ENCODE results near the gene CNTN1.

CNTN1 gene

DNA sequence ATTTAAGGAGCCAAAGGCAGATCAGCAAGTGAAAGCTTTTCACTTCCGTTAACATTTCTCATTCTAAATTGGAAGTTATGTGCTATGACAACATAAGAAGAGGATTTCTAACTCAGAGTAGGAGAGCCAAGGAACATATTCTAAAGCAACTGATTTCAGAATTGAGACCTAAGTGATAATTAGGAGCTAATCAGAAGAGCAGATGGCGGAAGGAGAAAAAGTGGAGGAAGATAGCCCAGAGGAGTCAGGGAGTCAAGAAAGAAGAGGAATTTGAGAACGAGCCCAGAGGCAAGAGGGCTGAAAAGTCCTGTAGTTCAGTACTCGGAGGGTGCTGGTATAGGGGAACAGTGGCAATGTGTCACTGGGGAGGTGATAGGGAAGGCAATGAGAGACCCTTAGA lies 162.4 kb downstream of the CNTN1 start:
- no peak overlapping the region for H3K4me3 ChIP-seq (ENCODE audit: low read depth in 1 of 2, low read length in 2 of 2)
- H3K27me3 ChIP-seq (ENCODE audit: low read depth, low read length): no peaks in the 10 kb centered on the region
- H3K4me1 ChIP-seq (ENCODE audit: control insufficient read depth in 1 of 2, insufficient read depth in 2 of 2, low read length in 2 of 2): no peaks in the 10 kb centered on the region
- no peak overlapping the region for H3K27ac ChIP-seq (ENCODE audit: low read length)
- H3K9me3 ChIP-seq (ENCODE audit: control insufficient read depth in 1 of 2, low read length in 2 of 2): no peaks in the 10 kb centered on the region
- no peaks in the 10 kb centered on the region for H3K36me3 ChIP-seq (ENCODE audit: control insufficient read depth in 1 of 2, insufficient read depth in 2 of 2, low read length in 2 of 2)

DNA sequence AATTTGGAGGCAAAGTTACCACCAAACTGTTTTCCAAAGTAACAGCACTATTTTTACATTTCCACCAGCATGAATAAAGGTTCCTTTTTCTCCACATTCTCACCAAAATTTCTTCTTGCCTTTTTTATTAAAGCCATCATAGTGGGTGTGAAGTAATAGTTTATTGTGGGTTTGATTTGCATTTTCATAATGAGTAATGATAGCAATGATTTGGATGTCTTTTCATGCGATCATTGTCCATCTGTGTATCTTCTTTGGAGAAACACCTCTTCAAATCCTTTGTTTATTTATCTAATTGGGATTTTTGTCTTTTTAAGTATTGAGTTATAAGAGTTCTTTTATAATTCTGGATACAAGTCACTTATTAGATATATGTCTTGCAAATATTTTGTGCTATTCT lies 172.7 kb downstream of the CNTN1 start:
- no peak overlapping the region for H3K4me3 ChIP-seq (ENCODE audit: low read depth in 1 of 2, low read length in 2 of 2)
- no peak overlapping the region for H3K27ac ChIP-seq (ENCODE audit: low read length)
- H3K27me3 ChIP-seq (ENCODE audit: low read depth, low read length): no peaks in the 10 kb centered on the region
- no peaks in the 10 kb centered on the region for H3K4me1 ChIP-seq (ENCODE audit: control insufficient read depth in 1 of 2, insufficient read depth in 2 of 2, low read length in 2 of 2)
- no peaks in the 10 kb centered on the region for H3K9me3 ChIP-seq (ENCODE audit: control insufficient read depth in 1 of 2, low read length in 2 of 2)
- H3K36me3 ChIP-seq (ENCODE audit: control insufficient read depth in 1 of 2, insufficient read depth in 2 of 2, low read length in 2 of 2): no peaks in the 10 kb centered on the region

DNA sequence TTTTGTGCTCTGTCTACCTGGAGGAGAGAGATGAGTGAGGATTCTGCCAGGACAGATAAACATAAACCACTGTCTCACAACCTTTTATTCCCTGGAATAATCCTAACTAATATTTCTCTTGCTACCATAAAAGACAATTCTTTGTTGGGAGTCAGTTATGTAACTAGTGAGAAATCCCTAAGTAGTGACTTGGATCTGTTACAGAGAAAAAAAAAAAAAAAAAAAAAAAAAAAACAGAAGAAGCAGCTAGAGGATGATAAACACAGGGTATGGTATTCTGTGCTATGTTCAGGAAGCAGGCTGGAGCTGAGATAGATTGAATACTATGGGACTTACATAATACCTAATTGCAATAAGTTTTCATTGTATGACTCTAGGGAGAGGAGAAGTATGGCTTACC lies 178.7 kb downstream of the CNTN1 start:
- H3K4me1 ChIP-seq (ENCODE audit: control insufficient read depth in 1 of 2, insufficient read depth in 2 of 2, low read length in 2 of 2): no peaks in the 10 kb centered on the region
- H3K36me3 ChIP-seq (ENCODE audit: control insufficient read depth in 1 of 2, insufficient read depth in 2 of 2, low read length in 2 of 2): no peaks in the 10 kb centered on the region
- no peak overlapping the region for H3K27ac ChIP-seq (ENCODE audit: low read length)
- H3K4me3 ChIP-seq (ENCODE audit: low read depth in 1 of 2, low read length in 2 of 2): no peak overlapping the region
- H3K27me3 ChIP-seq (ENCODE audit: low read depth, low read length): no peaks in the 10 kb centered on the region
- H3K9me3 ChIP-seq (ENCODE audit: control insufficient read depth in 1 of 2, low read length in 2 of 2): no peaks in the 10 kb centered on the region

DNA sequence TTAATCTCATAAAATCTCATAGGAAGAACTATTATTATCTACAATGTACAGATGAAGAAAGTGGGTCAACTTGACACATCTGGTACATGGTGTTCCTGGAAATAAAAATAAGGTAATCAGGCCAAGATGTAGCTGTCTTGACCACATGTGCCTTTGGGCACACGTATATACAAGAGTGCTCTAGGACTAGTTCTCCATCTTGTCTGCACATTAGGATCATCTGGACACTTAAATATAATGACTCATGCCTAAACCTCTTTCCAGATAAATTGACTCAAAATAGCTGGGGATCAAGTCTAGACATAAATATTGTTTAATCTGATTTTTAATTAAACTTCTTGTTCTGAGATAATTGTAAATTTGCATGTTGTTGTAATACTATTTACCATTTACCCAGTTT lies 182.6 kb downstream of the CNTN1 start:
- no peaks in the 10 kb centered on the region for H3K9me3 ChIP-seq (ENCODE audit: control insufficient read depth in 1 of 2, low read length in 2 of 2)
- no peaks in the 10 kb centered on the region for H3K4me1 ChIP-seq (ENCODE audit: control insufficient read depth in 1 of 2, insufficient read depth in 2 of 2, low read length in 2 of 2)
- H3K36me3 ChIP-seq (ENCODE audit: control insufficient read depth in 1 of 2, insufficient read depth in 2 of 2, low read length in 2 of 2): no peaks in the 10 kb centered on the region
- H3K27me3 ChIP-seq (ENCODE audit: low read depth, low read length): no peaks in the 10 kb centered on the region
- no peak overlapping the region for H3K27ac ChIP-seq (ENCODE audit: low read length)
- H3K4me3 ChIP-seq (ENCODE audit: low read depth in 1 of 2, low read length in 2 of 2): no peak overlapping the region

DNA sequence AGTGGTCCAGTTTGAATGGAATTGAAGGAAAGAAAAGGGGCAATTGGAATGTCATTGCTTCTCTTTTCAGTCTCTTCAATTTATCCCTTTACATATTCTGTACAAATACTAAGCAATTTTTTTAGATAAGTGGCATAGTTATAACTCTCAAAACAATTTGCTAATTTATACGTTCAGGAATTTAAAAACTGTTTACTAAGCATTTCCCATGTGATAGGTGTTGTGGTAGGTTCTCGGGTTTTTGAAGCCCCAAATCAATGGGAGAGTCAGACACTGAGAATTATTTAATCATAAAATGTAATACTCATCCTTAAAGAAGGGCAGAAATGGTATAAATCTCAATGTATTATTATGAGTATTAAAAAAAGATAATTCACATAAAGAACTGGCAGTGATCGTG lies 197.1 kb downstream of the CNTN1 start:
- Histone ChIP-seq H3K4me1 (ENCODE audit: control insufficient read depth in 1 of 2, insufficient read depth in 2 of 2, low read length in 2 of 2) (no peaks in the 10 kb centered on the region), H3K9me3 (ENCODE audit: control insufficient read depth in 1 of 2, low read length in 2 of 2) (no peaks in the 10 kb centered on the region)

DNA sequence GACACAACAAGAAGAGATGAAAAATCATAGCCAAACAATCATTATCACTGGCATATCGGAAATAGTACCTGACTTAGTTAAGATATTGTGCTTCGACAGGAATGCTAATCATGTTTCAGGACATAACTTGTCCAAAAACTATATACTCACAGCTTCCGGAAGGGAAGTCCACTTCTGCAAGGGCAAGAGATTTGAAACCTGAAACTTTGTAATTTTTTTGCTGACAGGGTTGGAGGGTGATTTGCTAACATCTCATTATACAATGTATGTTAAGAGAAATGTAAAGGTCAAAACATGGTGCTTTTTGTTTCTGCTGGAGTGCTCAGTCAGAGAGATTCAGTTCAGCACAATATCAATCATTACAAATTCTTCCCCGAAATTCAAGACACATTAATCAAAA lies 200.3 kb downstream of the CNTN1 start:
- no peaks in the 10 kb centered on the region for H3K9me3 ChIP-seq (ENCODE audit: control insufficient read depth in 1 of 2, low read length in 2 of 2)
- H3K27me3 ChIP-seq (ENCODE audit: low read depth, low read length): no peaks in the 10 kb centered on the region
- no peaks in the 10 kb centered on the region for H3K36me3 ChIP-seq (ENCODE audit: control insufficient read depth in 1 of 2, insufficient read depth in 2 of 2, low read length in 2 of 2)
- H3K4me1 ChIP-seq (ENCODE audit: control insufficient read depth in 1 of 2, insufficient read depth in 2 of 2, low read length in 2 of 2): no peaks in the 10 kb centered on the region
- no peak overlapping the region for H3K27ac ChIP-seq (ENCODE audit: low read length)
- H3K4me3 ChIP-seq (ENCODE audit: low read depth in 1 of 2, low read length in 2 of 2): no peak overlapping the region

More for the DNA sequence above, 197.1 kb downstream of the CNTN1 start:
- Histone ChIP-seq H3K27me3 (ENCODE audit: low read depth, low read length) (no peaks in the 10 kb centered on the region), H3K4me3 (ENCODE audit: low read depth in 1 of 2, low read length in 2 of 2) (no peak overlapping the region), H3K27ac (ENCODE audit: low read length) (no peak overlapping the region), H3K36me3 (ENCODE audit: control insufficient read depth in 1 of 2, insufficient read depth in 2 of 2, low read length in 2 of 2) (no peaks in the 10 kb centered on the region)

DNA sequence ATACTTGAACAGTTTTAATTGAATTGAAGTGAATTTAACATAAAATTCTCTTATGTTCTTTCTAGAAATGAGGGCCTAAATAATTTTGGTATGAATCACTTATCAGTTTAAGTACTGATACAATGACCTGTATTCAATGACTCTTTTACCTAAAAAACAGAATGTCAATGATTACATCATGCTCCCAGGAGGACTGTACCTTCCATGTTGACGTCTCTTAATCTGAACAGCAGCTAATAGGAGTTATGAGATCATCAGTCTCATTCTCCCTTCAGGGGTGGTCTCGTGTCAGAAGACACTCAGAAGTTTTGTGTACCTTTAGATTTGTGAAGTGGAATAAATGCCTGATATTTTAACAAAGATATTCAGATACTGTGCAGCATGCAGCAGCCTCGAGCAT lies 206.3 kb downstream of the CNTN1 start:
- Histone ChIP-seq H3K27me3 (ENCODE audit: low read depth, low read length) (no peaks in the 10 kb centered on the region), H3K4me1 (ENCODE audit: control insufficient read depth in 1 of 2, insufficient read depth in 2 of 2, low read length in 2 of 2) (no peaks in the 10 kb centered on the region), H3K27ac (ENCODE audit: low read length) (no peak overlapping the region), H3K9me3 (ENCODE audit: control insufficient read depth in 1 of 2, low read length in 2 of 2) (no peaks in the 10 kb centered on the region), H3K36me3 (ENCODE audit: control insufficient read depth in 1 of 2, insufficient read depth in 2 of 2, low read length in 2 of 2) (no peaks in the 10 kb centered on the region), H3K4me3 (ENCODE audit: low read depth in 1 of 2, low read length in 2 of 2) (no peak overlapping the region)

DNA sequence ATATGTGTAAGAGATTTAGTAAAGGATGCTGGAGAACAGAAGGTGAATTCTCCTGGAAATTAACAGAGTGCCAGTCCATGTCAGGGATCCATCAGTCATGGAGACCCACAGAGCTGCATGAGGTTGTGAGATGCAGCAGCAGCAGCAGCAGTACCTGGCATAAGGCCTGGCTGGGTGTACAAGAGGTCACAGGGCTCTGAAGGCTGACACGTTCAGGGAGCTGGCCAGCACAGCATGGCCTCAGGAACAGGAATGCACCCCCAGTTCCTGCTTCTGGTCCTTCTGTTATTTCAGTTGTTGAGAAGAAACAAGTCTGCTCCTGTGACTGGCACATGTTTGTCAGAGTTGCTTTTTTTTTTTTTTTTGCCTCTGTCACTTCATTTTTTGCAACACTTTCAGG lies 210.8 kb downstream of the CNTN1 start:
- Histone ChIP-seq H3K4me3 (ENCODE audit: low read depth in 1 of 2, low read length in 2 of 2) (no peak overlapping the region), H3K27me3 (ENCODE audit: low read depth, low read length) (no peaks in the 10 kb centered on the region), H3K9me3 (ENCODE audit: control insufficient read depth in 1 of 2, low read length in 2 of 2) (no peaks in the 10 kb centered on the region), H3K4me1 (ENCODE audit: control insufficient read depth in 1 of 2, insufficient read depth in 2 of 2, low read length in 2 of 2) (no peaks in the 10 kb centered on the region), H3K27ac (ENCODE audit: low read length) (no peak overlapping the region), H3K36me3 (ENCODE audit: control insufficient read depth in 1 of 2, insufficient read depth in 2 of 2, low read length in 2 of 2) (no peaks in the 10 kb centered on the region)

DNA sequence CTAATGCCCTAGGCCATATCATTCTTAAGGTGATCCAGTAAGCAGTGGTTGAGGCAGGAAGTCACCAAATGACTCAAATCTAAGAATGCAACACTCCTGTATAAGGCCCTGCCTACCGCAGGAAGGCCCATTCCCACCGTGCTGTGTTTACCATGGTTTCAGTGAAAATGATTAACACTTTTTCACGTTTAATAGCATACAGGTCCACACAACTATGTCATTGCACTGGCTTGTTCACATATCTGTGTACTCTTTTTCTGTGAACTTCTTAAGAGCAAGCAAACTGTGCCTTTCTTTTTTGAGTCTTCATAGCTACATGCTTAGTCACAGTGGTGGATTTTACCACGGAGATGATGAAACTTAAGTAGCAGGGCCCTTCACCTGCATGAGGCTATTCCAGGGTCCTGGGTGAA lies 214.9 kb downstream of the CNTN1 start:
- no peaks in the 10 kb centered on the region for H3K36me3 ChIP-seq (ENCODE audit: control insufficient read depth in 1 of 2, insufficient read depth in 2 of 2, low read length in 2 of 2)
- no peaks in the 10 kb centered on the region for H3K4me1 ChIP-seq (ENCODE audit: control insufficient read depth in 1 of 2, insufficient read depth in 2 of 2, low read length in 2 of 2)
- H3K27ac ChIP-seq (ENCODE audit: low read length): no peak overlapping the region
- H3K4me3 ChIP-seq (ENCODE audit: low read depth in 1 of 2, low read length in 2 of 2): no peak overlapping the region
- H3K9me3 ChIP-seq (ENCODE audit: control insufficient read depth in 1 of 2, low read length in 2 of 2): no peaks in the 10 kb centered on the region
- no peaks in the 10 kb centered on the region for H3K27me3 ChIP-seq (ENCODE audit: low read depth, low read length)

DNA sequence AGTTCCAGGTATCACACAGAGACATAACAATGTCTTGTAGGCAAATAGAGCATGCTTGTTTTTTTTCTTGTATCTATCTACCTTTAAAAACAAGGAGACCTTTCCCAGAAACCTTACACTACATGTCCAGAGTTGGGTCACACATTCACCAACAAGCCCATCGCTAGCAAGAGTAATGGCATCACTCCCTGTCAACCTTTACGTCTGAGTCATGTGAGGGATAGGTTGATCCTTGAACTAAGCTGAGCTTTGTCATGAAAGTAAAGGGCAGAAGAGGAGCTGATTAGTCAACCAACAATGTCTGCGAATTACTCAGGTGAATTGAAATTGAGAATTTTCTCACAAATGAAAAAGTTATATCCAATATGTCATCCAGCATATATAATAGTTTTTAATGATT lies 219.4 kb downstream of the CNTN1 start:
- H3K4me1 ChIP-seq (ENCODE audit: control insufficient read depth in 1 of 2, insufficient read depth in 2 of 2, low read length in 2 of 2): no peaks in the 10 kb centered on the region
- no peak overlapping the region for H3K27ac ChIP-seq (ENCODE audit: low read length)
- no peaks in the 10 kb centered on the region for H3K9me3 ChIP-seq (ENCODE audit: control insufficient read depth in 1 of 2, low read length in 2 of 2)
- no peaks in the 10 kb centered on the region for H3K36me3 ChIP-seq (ENCODE audit: control insufficient read depth in 1 of 2, insufficient read depth in 2 of 2, low read length in 2 of 2)
- no peaks in the 10 kb centered on the region for H3K27me3 ChIP-seq (ENCODE audit: low read depth, low read length)
- no peak overlapping the region for H3K4me3 ChIP-seq (ENCODE audit: low read depth in 1 of 2, low read length in 2 of 2)

DNA sequence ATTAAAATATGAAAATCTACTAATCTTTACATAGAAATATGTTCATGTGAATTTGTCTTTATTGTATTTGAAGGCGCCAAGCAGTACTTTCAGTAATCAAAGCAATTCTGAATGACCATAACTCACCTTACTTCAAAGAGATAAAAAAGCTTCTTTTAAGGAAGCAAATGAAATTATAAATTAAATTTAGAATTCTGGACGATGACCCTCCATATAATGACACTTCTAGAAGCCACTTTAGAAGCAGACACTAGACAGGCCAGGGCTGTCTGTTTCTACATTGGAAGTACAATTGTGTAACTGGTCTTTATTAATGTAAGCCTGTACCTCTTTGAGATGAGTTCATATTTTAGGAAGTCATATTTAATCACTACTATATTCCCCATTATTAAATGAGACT lies 222.9 kb downstream of the CNTN1 start:
- no peaks in the 10 kb centered on the region for H3K36me3 ChIP-seq (ENCODE audit: control insufficient read depth in 1 of 2, insufficient read depth in 2 of 2, low read length in 2 of 2)
- H3K4me3 ChIP-seq (ENCODE audit: low read depth in 1 of 2, low read length in 2 of 2): no peak overlapping the region
- no peaks in the 10 kb centered on the region for H3K4me1 ChIP-seq (ENCODE audit: control insufficient read depth in 1 of 2, insufficient read depth in 2 of 2, low read length in 2 of 2)
- H3K9me3 ChIP-seq (ENCODE audit: control insufficient read depth in 1 of 2, low read length in 2 of 2): no peaks in the 10 kb centered on the region
- no peaks in the 10 kb centered on the region for H3K27me3 ChIP-seq (ENCODE audit: low read depth, low read length)
- H3K27ac ChIP-seq (ENCODE audit: low read length): no peak overlapping the region

DNA sequence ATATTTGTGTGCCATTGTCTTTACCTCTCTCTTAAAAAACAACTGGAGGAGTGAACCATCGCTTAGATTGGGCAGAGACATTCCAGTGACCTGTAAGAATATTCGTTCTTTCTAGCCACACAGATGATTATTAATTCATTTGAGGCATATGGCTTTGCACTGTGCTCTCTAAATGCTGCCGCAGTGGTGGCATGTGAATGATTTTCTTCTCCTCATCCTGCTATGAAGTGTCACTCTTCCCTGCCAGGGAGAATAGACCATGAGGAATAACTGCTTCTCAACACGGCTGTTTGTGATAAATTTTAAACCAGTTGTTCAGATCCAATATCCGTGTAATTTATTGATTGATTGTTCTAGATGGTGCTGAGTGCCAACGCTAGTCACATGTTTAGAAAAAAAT lies 225.3 kb downstream of the CNTN1 start:
- Histone ChIP-seq H3K27ac (ENCODE audit: low read length) (no peak overlapping the region), H3K4me1 (ENCODE audit: control insufficient read depth in 1 of 2, insufficient read depth in 2 of 2, low read length in 2 of 2) (no peaks in the 10 kb centered on the region), H3K27me3 (ENCODE audit: low read depth, low read length) (no peaks in the 10 kb centered on the region), H3K4me3 (ENCODE audit: low read depth in 1 of 2, low read length in 2 of 2) (no peak overlapping the region), H3K36me3 (ENCODE audit: control insufficient read depth in 1 of 2, insufficient read depth in 2 of 2, low read length in 2 of 2) (no peaks in the 10 kb centered on the region), H3K9me3 (ENCODE audit: control insufficient read depth in 1 of 2, low read length in 2 of 2) (no peaks in the 10 kb centered on the region)

All from muscle layer of duodenum (tissue), 2 donors.